NCI-H510A treated with DMSO at 0.1 percent for 48 hours (cell line): ENCODE data around the gene SLBP.
A peak's percentile ranks its signal among the peaks of the same experiment; 100 is the strongest.

Source experiments
- DNase-seq: peaks from one replicate; lab custom pipeline; 2025; lab: John Stamatoyannopoulos, UW

Gene SLBP

DNA sequence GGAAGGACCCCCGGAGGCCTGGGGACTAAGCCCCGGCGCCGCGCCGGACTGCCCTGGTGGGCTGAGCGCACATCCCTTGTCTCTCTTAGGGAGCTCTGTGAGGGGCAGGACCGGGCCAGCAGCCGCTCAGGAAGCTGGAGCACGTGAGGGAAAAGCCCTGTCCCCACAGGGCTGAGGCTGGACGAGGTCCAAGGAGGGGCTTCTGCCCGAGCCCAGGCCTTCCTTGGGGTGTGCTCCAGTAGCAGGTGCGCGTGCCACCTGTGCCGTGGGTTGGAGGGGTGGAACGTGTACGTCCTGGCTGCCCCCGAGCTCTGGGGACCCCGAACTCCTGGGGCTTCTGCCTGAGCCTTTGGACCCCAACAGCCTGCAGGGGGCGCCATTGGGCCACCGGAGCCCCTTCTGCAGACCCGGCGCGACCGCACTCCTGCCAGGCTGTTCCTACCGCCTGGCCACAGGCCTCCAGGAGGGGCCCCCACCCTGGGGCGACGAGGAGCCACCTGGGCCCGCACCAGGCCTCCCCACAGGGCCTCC is 36.4 kb upstream of the SLBP start:
- peak; percentile 50 for DNase-seq

DNA sequence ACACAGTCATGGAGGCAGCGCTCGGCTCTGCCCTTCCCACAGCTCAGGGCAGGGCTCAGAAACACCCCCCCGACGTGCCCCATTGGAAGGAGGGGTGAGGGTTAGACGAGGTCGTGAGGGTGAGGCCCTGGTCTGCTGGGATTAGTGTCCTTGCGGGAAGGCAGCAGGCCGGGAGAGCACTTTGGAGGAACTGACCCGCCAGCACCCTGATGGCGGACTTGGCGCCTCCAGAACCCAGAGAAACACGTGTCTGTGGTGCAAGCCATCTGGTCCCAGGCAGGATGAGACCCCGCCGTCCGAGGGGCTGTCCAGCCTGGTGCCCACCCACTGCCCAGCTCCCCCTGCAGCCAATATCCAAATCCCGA is 35.5 kb upstream of the SLBP start:
- no peak for DNase-seq

DNA sequence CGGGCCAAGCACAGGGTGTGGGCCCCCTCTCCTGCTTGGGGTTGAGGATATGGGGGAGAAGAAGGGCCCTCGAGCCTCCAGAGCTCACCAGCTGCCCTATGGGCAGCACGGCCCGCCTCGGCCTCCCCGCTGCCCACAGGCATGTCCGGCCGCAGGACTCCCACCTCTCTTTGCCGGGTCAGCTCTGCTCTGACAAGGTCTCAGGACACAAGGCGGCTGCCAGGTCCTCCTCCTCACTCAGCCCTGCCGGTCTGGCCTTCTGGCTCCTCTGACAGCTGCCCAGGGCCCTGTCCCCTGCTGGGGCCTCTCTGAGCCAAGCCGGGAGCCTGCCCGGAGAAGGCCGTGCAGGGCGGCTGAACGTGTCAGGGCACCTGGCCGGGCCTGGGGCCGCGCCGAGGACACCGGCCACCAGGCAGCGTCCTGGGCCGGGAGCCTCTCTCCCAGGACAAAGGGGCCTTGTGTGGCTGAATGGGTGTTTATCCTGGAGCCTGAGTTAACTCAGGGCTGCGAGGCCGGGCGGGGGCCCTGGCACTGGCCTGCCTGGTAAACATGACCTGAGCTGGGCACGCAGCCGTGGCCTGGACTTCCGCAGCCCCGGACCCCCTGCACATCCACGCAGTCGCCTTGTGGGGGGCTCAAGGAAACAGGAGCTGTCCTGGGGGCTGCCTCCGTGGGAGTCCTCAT is 34.9 kb upstream of the SLBP start:
- DNase-seq, result no peak

DNA sequence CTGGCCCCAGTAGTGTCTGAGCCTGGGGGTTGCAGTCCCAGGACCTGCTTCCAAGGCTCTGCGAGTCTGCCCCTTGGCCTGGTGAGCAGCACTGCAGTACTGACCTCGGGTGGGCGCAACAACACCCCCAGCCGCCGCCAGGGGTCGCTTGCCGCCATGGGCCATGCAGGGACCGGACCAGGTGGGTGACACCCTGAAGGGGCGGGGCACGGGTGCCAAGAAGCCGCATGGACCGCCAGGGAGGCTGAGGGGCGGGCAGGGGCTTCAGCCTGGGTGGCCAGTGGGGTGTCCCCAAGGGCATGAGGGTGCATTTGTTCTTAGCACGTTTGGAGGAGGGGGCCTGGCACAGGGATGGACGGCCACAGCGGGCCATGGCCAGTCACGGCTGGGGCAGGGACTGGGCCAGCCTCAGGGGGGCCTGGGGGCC is 34.2 kb upstream of the SLBP start:
- peak; percentile 42 for DNase-seq

DNA sequence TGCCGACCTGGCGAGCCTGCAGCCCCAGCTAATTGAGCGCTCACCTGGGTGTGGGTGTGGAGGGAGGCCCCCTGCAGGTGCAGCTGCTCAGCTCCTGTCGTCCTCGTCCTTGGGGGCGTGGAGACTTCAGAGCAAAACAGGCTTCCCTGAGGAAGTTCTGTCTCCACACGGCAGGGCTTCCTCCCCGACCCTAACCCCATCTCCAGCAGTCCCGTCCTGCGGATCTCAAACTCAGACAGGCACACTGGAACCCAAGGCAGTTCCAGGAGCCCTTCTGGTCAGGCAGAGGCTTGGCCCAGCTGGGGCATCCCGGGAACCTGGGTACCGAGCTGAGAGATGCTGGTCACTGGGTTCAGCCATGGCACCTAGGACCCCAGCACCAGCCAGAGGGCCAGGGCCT is 33.6 kb upstream of the SLBP start:
- no peak for DNase-seq

DNA sequence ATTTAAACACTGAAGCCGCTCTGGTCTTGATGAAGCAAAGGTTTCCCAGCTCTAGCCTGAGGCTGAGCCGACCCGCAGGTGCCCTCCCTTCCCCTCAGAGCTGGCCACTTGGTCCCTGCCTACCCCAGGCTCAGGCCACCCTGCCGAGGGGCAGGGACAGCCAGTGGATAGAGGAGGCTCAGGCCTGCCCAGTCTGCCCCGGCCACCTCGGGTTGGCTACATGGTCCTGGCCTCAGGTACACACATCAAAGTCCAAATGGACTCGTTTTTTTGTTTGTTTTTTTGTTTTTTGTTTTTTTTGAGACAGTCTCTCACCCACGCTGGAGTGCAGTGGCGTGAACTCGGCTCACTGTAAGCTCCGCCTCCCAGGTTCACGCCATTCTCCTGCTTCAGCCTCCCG is 33.0 kb upstream of the SLBP start:
- no peak for DNase-seq

DNA sequence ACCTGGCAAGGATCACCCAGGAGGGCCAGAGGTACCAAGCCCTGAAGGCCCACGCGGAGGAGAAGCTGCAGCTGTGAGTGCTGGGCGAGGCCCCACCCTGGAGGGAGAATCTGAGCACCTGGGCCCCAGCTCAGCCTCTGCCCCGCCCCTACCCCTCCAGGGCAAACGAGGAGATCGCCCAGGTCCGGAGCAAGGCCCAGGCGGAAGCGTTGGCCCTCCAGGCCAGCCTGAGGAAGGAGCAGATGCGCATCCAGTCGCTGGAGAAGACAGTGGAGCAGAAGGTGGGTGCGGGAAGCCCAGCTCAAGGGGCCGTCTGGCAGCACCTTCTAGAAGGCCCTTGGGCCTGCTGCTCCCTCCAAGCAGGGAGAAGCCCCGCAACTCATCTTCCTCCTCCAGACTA is 32.4 kb upstream of the SLBP start:
- no peak for DNase-seq

DNA sequence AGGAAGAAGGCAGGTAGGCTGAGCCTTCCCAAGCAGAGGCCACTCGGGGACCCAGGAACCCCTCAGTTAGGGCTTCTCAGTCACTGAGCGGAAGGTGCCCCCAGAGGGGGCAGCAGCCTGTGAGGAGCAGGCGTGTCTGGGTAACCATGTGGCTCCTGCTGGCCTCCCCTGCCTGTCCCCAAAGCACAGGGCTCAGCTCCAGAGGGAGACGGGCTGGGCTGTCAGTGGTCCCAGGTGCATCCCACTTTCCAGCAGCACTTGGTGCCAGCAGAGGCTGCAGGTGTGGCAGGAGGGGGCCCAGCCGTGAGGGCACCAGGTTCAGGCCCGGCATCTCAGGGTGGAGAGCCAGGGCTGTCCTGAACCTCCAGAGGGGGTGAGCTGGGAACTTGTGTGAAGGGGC is 31.9 kb upstream of the SLBP start:
- DNase-seq, result no peak

DNA sequence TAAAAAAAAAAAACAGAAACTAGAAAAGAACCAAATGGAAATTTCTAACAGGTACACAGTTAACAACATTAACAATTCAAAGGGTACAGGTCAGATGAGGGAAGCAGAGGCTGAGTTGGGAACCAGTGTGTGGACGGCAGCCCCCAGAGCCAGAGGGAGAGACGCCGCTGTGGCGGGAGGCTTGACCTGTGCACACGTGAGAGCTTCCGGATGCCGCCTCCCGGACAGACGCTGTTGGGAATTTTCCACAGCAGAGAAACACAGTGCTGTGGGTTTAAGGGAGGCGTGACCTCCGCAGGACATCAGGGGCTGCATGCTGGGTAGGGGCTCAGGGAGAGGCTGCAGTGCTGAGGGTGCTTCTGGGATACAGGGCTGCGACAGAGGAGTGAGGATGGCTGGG is 31.4 kb upstream of the SLBP start:
- DNase-seq, result no peak

DNA sequence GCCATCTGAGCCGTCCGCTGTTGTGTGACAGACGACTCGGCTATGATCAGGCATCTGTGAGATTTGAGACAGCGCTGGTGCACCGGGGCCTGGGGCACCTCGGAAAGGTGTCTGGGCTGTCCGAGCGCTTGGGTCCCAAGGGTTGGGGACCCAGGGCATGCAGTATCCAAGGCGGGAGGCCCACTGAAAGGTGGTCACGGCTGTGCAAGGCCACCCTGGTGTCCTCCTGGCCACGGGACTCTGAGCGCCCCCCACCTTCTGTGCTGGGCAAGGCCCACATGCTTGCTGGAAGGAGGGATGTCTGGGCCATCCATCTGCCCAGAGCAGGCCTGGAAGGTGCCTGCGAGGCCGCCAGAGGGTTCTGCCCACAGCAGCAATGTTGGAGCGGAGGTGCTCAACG is 29.1 kb upstream of the SLBP start:
- DNase-seq, result no peak

DNA sequence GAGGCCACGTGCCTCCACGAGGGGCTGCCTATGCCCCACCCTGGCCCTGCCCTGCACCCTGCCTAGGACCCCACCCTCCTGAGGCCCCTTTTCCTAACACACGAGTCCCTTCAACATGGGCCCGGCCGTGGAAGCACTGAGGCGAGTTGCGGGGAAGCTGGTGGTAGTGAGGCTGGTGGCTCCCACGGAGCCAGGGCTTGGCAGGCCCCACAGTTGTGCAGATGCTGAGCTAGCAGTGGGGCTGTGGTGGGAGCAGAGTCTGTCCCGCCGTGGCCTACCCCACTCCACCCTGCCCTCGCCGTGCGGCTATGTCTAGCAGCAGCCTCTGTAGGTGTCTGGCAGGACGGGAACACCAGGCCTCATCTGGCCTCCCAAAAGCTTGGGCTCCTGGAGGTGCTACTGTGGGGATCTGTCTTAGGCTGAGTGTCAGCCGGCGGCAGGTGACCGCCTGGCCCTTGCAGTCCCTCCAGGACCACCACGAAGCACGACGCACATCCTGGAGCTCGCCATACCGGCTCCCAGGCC is 28.0 kb upstream of the SLBP start:
- no peak for DNase-seq

DNA sequence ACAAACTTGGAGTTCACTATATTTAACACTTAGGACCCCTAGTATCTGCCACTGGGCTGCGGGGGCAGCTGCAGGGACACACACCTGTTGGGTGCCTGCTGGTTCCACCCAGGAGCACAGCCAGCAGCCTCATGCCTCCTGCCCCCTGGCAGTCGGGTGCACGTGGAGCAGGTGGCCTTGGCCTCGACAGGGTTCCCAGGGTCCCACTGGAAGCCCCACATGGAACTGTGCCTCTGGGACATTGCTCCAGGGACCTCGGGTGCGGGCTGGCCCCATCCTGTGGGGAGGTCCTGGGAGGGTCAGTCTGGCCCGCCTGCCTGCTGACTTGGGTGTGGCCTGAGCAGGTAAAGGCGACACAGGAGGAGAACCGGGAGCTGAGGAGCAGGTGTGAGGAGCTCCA is 27.2 kb upstream of the SLBP start:
- no peak for DNase-seq

DNA sequence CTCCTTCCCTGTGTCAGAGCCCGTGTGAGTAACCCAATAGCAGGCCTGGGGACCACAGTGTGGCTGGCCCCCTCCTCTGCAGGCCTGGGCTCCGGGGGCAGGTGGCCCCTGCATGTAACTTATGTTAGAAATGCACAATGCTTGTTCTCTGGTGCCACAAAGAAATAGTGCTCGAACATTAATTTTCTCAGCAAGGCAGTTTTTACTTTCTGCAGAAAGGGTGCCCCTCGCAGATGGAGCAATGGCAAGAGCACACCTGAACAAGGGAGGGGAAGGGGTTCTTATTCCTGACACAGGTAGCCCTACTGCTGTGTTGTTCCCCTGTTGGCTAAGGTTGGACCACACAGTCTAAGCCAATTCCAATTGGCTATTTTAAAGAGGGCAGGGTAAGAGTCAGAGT is 26.3 kb upstream of the SLBP start:
- DNase-seq, result no peak

DNA sequence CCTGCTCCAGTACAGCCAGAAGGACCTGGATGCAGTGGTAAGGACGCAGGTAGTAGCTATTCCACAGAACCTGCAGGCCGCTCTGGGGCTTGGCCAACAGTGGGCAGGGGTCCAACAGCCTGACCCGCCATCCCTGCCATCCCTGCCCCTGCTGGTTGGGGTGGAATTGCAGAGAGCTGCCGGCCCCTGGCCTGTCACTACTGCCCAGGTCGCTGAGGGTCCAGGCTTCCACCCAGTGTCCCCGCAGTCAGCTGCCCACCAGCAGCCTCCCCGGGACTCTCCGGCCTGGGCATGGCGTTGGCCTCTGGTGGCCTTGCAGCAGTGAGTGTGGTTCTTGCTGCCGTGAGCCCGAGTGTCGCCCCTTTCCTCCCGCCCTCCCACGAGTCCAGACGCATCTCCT is 25.5 kb upstream of the SLBP start:
- no peak for DNase-seq

DNA sequence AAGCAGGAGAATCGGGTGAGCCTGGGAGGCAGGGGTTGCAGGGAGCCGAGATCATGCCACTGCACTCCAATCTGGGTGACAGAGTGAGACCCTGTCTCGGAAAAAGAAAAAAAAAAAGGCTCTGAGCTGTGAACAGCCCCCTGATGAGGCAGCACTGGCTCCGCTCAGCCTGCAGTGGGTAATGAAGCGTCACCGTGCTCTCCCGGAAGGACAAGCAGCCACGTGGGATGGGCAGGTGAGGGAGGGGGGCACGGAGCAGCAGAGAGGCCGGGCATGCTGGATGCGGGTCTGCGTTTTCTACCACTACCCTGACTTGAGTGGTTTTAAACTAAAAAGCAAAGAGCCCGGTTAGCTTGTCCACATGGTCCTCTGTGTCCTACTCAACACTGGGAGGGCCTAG is 24.7 kb upstream of the SLBP start:
- DNase-seq, result no peak

DNA sequence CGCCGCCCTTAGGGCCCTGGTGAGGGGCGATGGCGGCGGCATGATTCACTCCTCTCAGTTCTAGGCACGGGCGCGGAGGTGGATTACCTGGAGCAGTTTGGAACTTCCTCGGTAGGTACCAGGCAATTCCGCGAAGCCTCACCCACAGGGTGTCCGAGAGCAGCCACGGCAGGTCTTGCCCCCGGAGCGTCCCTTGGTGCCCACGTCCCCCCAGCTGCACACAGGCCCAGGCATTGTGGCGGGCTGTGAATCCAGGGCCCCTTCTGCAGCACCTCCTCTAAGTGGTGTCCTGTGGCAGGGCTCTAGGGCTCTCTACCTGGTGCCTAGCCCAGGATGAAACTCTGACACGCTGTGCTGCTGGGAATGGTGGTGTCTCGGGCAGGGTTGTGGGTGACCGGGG is 23.1 kb upstream of the SLBP start:
- DNase-seq, result no peak

DNA sequence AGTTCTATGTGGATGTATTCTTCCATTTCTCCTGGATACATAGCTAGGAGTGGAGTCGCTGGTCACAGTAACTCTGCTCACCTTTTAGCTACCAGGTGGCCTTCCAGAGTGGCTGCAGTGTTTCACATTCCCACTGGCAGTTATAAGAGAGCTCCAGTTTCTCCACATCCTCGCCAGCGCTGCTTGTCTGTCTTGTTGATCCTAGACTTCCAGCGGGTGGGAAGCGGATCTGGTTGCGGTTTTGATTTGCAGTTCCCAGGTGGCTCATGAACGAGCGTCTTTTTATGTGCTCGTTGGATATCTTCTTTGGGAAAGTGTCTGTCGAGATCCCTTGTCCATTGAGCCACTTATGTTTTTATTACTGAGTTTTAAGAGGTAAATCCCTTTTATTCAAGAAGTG is 20.8 kb upstream of the SLBP start:
- DNase-seq, result no peak

DNA sequence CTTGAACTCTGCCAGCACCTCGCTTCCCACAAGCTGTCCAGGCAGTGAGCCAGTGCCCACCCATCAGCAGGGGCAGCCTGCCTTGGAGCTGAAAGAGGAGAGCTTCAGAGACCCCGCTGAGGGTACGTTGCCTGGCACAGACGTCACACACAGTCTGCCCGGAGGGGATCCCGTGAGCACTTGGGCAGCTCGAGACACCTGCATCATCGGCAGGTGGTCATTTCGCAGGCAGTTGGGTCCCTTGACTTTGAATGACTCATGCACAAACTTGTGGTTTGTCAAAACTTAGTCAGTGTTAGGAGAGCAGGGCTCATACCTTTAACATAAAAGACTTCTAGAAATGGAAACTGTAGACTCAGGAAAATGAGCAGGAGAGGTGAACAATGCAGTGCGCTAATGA is 19.1 kb upstream of the SLBP start:
- no peak for DNase-seq

DNA sequence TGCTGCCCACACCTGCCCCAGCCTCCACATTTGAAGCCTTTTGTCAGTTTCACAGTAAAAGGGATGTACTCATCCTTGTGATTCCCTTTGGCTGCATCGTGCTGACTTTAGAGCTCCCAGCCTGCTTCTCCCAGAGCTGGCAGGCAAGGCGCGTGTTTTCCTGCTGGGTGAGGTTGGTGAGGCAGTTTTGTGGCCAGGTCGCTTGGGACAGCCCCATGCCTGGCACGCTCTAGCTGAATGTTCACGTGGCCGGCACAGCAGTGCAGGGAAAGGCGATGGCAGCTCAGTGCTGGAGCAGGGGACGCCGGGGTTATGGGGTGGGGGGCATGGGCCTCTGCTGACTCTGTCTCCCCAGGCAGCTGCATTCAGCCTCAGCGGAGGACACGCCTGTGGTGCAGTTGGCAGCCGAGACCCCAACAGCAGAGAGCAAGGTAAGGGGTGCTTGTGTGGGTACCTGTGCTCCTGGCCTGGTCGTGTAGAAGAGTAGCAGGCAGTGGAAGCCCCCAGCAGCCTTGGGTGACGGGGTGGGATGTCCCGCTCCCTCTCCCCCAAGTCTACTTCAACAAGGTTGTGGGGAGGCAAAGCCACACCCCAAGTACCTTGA is 18.5 kb upstream of the SLBP start:
- DNase-seq, result no peak

DNA sequence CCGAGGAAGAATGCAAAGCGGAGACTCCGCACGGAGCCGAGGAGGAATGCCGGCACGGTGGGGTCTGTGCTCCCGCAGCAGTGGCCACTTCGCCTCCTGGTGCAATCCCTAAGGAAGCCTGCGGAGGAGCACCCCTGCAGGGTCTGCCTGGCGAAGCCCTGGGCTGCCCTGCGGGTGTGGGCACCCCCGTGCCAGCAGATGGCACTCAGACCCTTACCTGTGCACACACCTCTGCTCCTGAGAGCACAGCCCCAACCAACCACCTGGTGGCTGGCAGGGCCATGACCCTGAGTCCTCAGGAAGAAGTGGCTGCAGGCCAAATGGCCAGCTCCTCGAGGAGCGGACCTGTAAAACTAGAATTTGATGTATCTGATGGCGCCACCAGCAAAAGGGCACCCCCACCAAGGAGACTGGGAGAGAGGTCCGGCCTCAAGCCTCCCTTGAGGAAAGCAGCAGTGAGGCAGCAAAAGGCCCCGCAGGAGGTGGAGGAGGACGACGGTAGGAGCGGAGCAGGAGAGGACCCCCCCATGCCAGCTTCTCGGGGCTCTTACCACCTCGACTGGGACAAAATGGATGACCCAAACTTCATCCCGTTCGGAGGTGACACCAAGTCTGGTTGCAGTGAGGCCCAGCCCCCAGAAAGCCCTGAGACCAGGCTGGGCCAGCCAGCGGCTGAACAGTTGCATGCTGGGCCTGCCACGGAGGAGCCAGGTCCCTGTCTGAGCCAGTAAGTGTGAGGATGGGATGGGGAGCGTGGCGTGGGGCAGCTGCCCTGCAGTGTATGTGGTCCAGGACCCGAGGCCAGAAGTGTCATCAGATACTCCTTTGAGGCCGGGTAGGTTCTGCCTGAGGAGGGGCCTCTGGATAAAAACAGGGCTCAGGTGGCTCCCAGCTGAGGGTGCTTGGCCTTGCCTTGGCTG is 16.2 kb upstream of the SLBP start:
- no peak for DNase-seq

DNA sequence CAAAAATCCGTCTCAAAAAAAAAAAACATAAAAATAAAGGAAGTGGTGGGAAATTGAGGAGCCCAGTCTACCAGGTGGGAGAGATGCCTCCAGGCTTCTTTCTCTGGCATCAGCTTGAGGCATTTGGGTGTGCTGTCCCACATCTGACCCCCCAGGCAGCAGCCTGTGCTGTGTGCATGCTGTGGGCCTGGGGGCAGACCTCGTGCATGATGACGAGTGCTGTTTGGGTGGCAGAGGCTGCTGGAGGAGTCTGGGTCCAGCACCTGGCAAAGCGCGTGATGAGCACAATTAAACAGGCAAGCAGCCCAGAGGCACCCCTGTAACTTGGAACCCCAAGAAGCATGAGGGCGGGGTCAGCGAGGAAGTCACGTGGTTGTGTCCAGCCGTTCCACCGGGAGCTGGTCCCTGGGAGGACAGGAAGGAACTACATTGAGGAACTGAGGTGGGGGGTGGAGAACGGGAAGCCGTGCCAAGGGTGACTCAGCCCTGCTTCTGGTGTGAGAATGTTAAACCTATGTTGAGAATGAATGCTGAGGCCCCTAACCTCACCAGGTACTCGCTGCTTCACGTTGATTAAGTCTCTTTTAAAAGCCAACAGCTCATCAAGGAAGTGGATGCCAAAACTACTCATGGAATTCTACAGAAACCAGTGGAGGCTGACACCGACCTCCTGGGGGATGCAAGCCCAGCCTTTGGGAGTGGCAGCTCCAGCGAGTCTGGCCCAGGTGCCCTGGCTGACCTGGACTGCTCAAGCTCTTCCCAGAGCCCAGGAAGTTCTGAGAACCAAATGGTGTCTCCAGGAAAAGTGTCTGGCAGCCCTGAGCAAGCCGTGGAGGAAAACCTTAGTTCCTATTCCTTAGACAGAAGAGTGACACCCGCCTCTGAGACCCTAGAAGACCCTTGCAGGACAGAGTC is 15.3 kb upstream of the SLBP start:
- DNase-seq, result no peak
